Measurements from ENCODE around the gene MARCKSL1. TPM values are rescaled to one million over a fixed set of nuclear protein-coding genes. Genes with fewer than 3 reads are reported as not detected.

Gene MARCKSL1
- total and polyA plus RNA-seq, 8 donors = 33.1 to 478 (median 398) TPM

DNA sequence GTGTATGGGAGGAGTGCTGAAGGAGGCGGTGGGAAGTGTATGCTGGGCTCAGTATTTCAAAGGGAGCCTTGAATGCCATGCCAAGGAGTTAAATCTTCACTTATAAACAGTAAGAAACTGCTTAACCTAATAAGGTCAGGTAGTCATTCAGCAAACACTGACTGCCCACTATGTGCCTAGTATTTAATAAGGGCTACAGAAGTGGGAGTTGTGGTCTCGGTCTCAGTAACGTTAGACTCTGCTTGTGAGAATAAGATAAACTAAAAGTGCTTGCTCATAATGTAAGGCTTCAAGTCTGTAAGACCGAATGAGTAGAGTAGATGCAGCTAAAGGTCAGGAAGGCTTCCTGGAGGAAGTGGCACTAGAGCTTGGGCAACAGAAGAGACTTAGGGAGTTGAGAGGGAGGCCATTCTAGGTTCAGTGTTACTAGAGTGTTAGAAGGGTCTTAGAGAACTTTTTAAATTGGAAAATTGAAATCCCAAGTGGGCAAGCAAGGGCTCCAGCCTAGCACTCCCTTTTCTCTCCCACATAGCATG is 6.0 kb downstream of the MARCKSL1 start:
- peaks cover 0 to 89% of the 10 kb centered on the region in 2 donors for H3K36me3 ChIP-seq
- DNase-seq (no peak), ATAC-seq (no peak)
- no peak overlapping the region for H3K4me3 ChIP-seq
- TF ChIP-seq, protein P1, sequence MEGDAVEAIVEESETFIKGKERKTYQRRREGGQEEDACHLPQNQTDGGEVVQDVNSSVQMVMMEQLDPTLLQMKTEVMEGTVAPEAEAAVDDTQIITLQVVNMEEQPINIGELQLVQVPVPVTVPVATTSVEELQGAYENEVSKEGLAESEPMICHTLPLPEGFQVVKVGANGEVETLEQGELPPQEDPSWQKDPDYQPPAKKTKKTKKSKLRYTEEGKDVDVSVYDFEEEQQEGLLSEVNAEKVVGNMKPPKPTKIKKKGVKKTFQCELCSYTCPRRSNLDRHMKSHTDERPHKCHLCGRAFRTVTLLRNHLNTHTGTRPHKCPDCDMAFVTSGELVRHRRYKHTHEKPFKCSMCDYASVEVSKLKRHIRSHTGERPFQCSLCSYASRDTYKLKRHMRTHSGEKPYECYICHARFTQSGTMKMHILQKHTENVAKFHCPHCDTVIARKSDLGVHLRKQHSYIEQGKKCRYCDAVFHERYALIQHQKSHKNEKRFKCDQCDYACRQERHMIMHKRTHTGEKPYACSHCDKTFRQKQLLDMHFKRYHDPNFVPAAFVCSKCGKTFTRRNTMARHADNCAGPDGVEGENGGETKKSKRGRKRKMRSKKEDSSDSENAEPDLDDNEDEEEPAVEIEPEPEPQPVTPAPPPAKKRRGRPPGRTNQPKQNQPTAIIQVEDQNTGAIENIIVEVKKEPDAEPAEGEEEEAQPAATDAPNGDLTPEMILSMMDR (IDR thresholded peaks at IDR 0.05) = no peak
- H3K9me3 ChIP-seq = no peaks in the 10 kb centered on the region
- H3K27ac ChIP-seq = no peak overlapping the region
- peaks cover 0 to 7% of the 10 kb centered on the region in 2 donors for H3K27me3 ChIP-seq
- intact Hi-C loops (cut with DNase I) = no loop called here
- H3K4me1 ChIP-seq = peaks cover 2 to 14% of the 10 kb centered on the region in 2 donors

DNA sequence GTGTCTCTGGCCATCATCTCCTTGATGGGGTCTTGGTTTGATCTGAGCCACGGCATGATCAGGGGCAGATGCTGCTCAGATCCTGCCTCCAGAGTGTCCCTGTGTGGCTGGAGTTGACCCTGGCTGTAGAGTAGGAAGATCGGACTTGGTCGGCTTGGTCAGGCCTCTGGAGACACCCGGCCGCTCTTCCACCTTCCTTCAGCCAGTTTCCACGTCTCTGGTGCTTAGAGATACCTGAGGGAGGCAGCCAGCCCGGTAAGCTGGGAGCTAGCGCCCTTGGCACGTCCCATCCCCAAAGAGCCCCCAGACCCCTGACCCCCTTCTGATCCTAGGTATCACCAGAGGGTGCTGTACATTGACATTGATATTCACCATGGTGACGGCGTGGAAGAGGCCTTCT is 8.8 kb downstream of the MARCKSL1 start:
- no peak for ATAC-seq

DNA sequence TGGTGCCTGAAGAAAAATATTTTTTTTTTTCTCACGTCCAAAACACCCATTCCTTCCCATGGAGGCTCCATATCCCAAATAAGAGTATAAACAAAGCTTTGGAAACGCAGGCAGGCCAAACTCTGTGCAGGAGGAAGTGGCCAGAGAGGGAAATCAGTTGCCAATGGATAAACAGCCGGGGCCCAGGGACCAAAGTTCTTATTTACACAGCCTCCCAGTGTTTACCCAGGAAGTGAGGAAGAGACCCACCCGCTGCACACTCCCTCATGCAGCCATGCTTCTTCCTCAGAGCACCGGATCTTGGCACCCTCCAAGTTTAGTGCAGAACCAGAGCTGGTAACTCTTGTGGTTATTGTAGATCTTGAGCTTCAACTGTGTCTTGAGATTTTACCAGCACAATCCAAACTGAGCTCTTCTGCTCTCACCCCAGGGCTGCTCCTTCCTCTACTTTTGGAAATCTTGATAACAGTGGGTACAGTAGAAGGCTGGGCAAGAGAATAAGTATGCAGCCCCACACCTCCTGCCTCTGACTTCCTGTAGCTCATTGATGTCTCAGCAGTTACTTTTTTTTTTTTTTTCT is 14.2 kb downstream of the MARCKSL1 start:
- peak; percentile 47 for ATAC-seq
- Histone ChIP-seq H3K27me3 (no peaks in the 10 kb centered on the region), H3K4me1 (peaks cover 0 to 11% of the 10 kb centered on the region in 2 donors), H3K27ac (peak overlapping the region in 1 of 2 donors; percentile 33), H3K4me3 (no peak overlapping the region), H3K36me3 (peaks cover 0 to 83% of the 10 kb centered on the region in 2 donors), H3K9me3 (no peaks in the 10 kb centered on the region)
- TF ChIP-seq, protein P1 (IDR thresholded peaks at IDR 0.05) = no peak
- intact Hi-C loops (cut with DNase I) = no loop called here
- DNase-seq = no peak

More for the DNA sequence above, 8.8 kb downstream of the MARCKSL1 start:
- H3K4me1 ChIP-seq = peaks cover 0 to 2% of the 10 kb centered on the region in 2 donors
- TF ChIP-seq, protein P1 (IDR thresholded peaks at IDR 0.05) = no peak
- no peak overlapping the region for H3K27ac ChIP-seq
- DNase-seq = no peak
- H3K27me3 ChIP-seq = no peaks in the 10 kb centered on the region
- H3K4me3 ChIP-seq = no peak overlapping the region
- H3K9me3 ChIP-seq = no peaks in the 10 kb centered on the region
- H3K36me3 ChIP-seq = peaks cover 0 to 94% of the 10 kb centered on the region in 2 donors
- intact Hi-C loops (cut with DNase I) = no loop called here

DNA sequence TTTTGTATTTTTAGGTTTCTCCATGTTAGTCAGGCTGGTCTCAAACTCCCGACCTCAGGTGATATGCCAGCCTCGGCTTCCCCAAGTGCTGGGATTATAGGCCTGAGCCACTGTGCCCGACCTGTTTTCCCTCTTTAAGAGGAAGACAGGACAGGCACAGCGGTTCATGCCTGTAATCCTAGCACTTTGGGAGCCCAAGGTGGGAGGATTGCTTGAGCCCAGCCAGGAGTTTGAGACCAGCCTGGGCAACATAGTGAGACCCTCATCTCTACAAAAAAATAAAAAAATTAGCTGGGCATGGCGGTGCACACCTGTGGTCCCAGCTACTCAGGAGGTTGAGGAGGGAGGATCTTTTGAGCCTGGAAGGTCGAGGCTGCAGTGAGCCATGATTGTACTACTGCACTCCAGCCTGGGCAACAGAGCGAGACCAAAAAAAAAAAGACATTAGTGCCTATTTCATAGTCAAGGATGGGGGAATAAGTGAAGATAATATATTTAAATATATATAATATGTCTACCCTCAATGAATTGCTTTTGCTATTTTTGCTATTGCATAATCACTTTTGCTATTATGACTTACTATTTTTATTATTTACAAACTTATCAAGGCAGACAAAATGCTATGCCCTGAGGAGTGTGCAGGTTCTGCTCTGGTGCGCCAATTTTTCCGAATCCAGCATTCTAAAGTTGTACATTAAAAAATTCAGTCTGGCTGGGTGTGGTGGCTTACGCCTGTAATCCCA is 17.7 kb downstream of the MARCKSL1 start:
- H3K36me3 ChIP-seq = peaks cover 0 to 67% of the 10 kb centered on the region in 2 donors
- intact Hi-C loops (cut with DNase I) = no loop called here
- H3K4me3 ChIP-seq = no peak overlapping the region
- H3K27ac ChIP-seq = no peak overlapping the region
- no peaks in the 10 kb centered on the region for H3K27me3 ChIP-seq
- TF ChIP-seq, protein P1 (IDR thresholded peaks at IDR 0.05) = no peak
- no peaks in the 10 kb centered on the region for H3K9me3 ChIP-seq
- DNase-seq (no peak), ATAC-seq (no peak)
- H3K4me1 ChIP-seq = peaks cover 0 to 11% of the 10 kb centered on the region in 2 donors

DNA sequence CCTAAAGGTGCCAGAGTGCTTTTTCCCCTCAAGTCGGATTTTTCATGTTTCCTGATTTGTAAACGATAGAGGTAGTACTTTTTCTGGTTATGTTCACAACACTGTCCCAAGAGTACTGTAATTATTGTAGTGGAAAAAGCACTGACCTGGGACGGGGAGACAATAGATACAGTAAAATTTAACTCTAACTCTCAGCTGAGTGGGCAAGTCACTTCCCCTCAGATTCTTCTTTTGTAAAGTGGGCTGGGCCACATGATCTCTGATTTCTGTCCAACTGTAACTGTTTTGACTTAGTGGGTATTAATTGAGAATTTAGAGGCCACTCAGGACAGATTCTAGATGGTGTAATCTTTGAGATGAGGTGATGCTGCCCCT is 19.1 kb downstream of the MARCKSL1 start:
- no peak for ATAC-seq
- Histone ChIP-seq H3K27ac (no peak overlapping the region), H3K4me3 (no peak overlapping the region), H3K27me3 (no peaks in the 10 kb centered on the region), H3K36me3 (peaks cover 0 to 56% of the 10 kb centered on the region in 2 donors), H3K9me3 (no peaks in the 10 kb centered on the region), H3K4me1 (peaks cover 2 to 15% of the 10 kb centered on the region in 2 donors)
- intact Hi-C loops (cut with DNase I) = no loop called here
- TF ChIP-seq, protein P1 (IDR thresholded peaks at IDR 0.05) = no peak
- no peak for DNase-seq

All from left lung (tissue), 10 donors.